GM23338 (cell line): ENCODE results near the gene UBASH3B. TPM values are rescaled to one million over a fixed set of nuclear protein-coding genes. Genes with fewer than 3 reads are reported as not detected.
"Not testable (repeated sequence)": the region's sequence is repeated elsewhere in the genome, so short reads cannot be mapped to it uniquely, and the experiment has no call there.

ENCODE experiments used
- ATAC-seq: fragments of 200-7000 bp; cut with Tn5 transposase; 3 replicates; pipeline ENCODE4 v1.9.1; 2020
- DNase-seq: peaks from one replicate; pipeline ENCODE4 v3.0.0-alpha.2; 2015; ENCODE audit warnings: low spot score
- H2AFZ ChIP-seq: fragments of 200-600 bp; sonication (generic); 2 replicates; pipeline ENCODE4 v1.8.0; 2016; ENCODE audit warnings: antibody characterized with exemption, mild to moderate bottlenecking, moderate library complexity
- H3F3A ChIP-seq: fragments of 200-600 bp; sonication (generic); replicated peaks from 2 replicates; pipeline ENCODE4 v1.8.0; 2017; ENCODE audit warnings: antibody characterized with exemption, mixed run types, low read depth
- H3K27ac ChIP-seq: fragments of 200-600 bp; sonication (generic); 2 replicates; pipeline ENCODE4 v1.6.1; 2016; ENCODE audit warnings: low read depth
- H3K27me3 ChIP-seq: fragments of 200-600 bp; sonication (generic); 2 replicates; pipeline ENCODE4 v1.8.0; 2016; ENCODE audit warnings: mild to moderate bottlenecking, mixed run types, moderate library complexity; ENCODE audit not compliant: insufficient read depth
- H3K36me3 ChIP-seq: fragments of 200-600 bp; sonication (generic); 2 replicates; pipeline ENCODE4 v1.8.0; 2016; ENCODE audit warnings: mild to moderate bottlenecking; ENCODE audit not compliant: insufficient read depth
- H3K4me1 ChIP-seq: fragments of 200-600 bp; sonication (generic); 2 replicates; pipeline ENCODE4 v1.8.0; 2016; ENCODE audit warnings: mild to moderate bottlenecking, moderate library complexity; ENCODE audit not compliant: insufficient read depth
- H3K4me2 ChIP-seq: fragments of 200-600 bp; sonication (generic); 2 replicates; pipeline ENCODE4 v1.7.1; 2017; ENCODE audit warnings: mixed run types
- H3K4me3 ChIP-seq: fragments of 200-600 bp; sonication (generic); 2 replicates; pipeline ENCODE4 v1.6.1; 2016; ENCODE audit warnings: mixed run types
- H3K79me2 ChIP-seq: fragments of 200-600 bp; sonication (generic); replicated peaks from 2 replicates; pipeline ENCODE4 v1.8.0; 2017; ENCODE audit warnings: mild to moderate bottlenecking; ENCODE audit not compliant: insufficient read depth
- H3K9me2 ChIP-seq: fragments of 200-600 bp; sonication (generic); 2 replicates; pipeline ENCODE4 v1.8.0; 2017; ENCODE audit not compliant: insufficient read depth
- H4K20me1 ChIP-seq: fragments of 200-600 bp; sonication (generic); replicated peaks from 2 replicates; pipeline ENCODE4 v1.8.0; 2017; ENCODE audit warnings: mild to moderate bottlenecking; ENCODE audit not compliant: insufficient read depth
- H3K27ac Mint-ChIP-seq: 2 replicates; pipeline ENCODE4 v1.8.0; 2020; ENCODE audit warnings: inconsistent platforms, mild to moderate bottlenecking, moderate library complexity, mixed read lengths
- H3K27me3 Mint-ChIP-seq: 3 replicates; pipeline ENCODE4 v1.8.0; 2022; ENCODE audit warnings: low read depth, mild to moderate bottlenecking, moderate library complexity, mixed read lengths, inconsistent platforms; ENCODE audit not compliant: insufficient read depth, poor library complexity
- H3K36me3 Mint-ChIP-seq: 3 replicates; pipeline ENCODE4 v1.8.0; 2021; ENCODE audit warnings: low read depth, mild to moderate bottlenecking, inconsistent platforms, moderate library complexity, mixed read lengths
- H3K4me1 Mint-ChIP-seq: 3 replicates; pipeline ENCODE4 v1.8.0; 2020; ENCODE audit warnings: mild to moderate bottlenecking, inconsistent platforms, mixed read lengths
- H3K4me3 Mint-ChIP-seq: 3 replicates; pipeline ENCODE4 v1.8.0; 2021; ENCODE audit warnings: moderate library complexity, mild to moderate bottlenecking, inconsistent platforms, mixed read lengths
- H3K9me3 Mint-ChIP-seq: 3 replicates; pipeline ENCODE4 v1.8.0; 2020; ENCODE audit warnings: moderate library complexity, mild to moderate bottlenecking, inconsistent platforms, mixed read lengths
- CREB1 ChIP-seq: fragments of 250-450 bp; sonication (Bioruptor Pico); IDR thresholded peaks from 2 replicates; pipeline ENCODE4 v1.5.0; 2020; ENCODE audit warnings: low read depth, mild to moderate bottlenecking, moderate library complexity
- EZH2 ChIP-seq: fragments of 200-600 bp; sonication (generic); IDR thresholded peaks from one replicate; pipeline ENCODE4 v1.8.0; 2017; ENCODE audit warnings: antibody characterized with exemption, mild to moderate bottlenecking, low read depth; ENCODE audit not compliant: unreplicated experiment
- NANOG ChIP-seq: IDR thresholded peaks from 2 replicates; pipeline ENCODE4 v1.6.1; 2016; ENCODE audit warnings: antibody characterized with exemption, borderline replicate concordance
- POLR2AphosphoS5 ChIP-seq: IDR thresholded peaks from 2 replicates; pipeline ENCODE4 v1.6.1; 2016; ENCODE audit warnings: antibody characterized with exemption, low read depth
- REST ChIP-seq: IDR thresholded peaks from one replicate; pipeline ENCODE4 v1.6.1; 2018; ENCODE audit warnings: antibody characterized with exemption; ENCODE audit not compliant: unreplicated experiment
- STAT1 ChIP-seq: IDR thresholded peaks from one replicate; pipeline ENCODE4 v1.6.1; 2016; ENCODE audit warnings: antibody characterized with exemption; ENCODE audit not compliant: unreplicated experiment
- ZNF331 ChIP-seq: fragments of 250-450 bp; sonication (Bioruptor Pico); IDR thresholded peaks from 2 replicates; pipeline ENCODE4 v1.5.0; 2020; ENCODE audit warnings: low read depth, mild to moderate bottlenecking, moderate library complexity
- long read RNA-seq: library from polyadenylated mRNA; unstranded; transcript quantifications from one replicate; pipeline ENCODE4 v2.0.0, GENCODE V29; 2020; ENCODE audit not compliant: unreplicated experiment
- polyA plus RNA-seq: library from polyadenylated mRNA; unstranded; fragments of >200 nt; fragmentation: Nextera tagmentation; extraction: Ambion mirVana; gene quantifications from 2 replicates; pipeline ENCODE4 v1.2.1, GENCODE V29; 2016
- total RNA-seq: library from RNA; depleted of rRNA; stranded (reverse); fragments of >200 nt; shearing (Covaris generic); gene quantifications from 2 replicates; pipeline ENCODE4 v1.2.3, GENCODE V29; 2014; rRNA removed
- TF ChIP-seq, protein P1 (sequence below): IDR thresholded peaks from 2 replicates; pipeline ENCODE4 v1.6.1; 2016; ENCODE audit warnings: antibody characterized with exemption

The UBASH3B gene
- total RNA-seq (12.0 and 17.2 TPM in 2 replicates), polyA plus RNA-seq (2.1 and 2.6 TPM in 2 replicates)
- long read RNA-seq, full-length matches to known transcripts, result 1 of 3 reads
- long read RNA-seq, partial matches to known transcripts, result 2 of 3 reads
- long read RNA-seq, other reads (novel, unspliced or antisense), result 0 of 3 reads

DNA sequence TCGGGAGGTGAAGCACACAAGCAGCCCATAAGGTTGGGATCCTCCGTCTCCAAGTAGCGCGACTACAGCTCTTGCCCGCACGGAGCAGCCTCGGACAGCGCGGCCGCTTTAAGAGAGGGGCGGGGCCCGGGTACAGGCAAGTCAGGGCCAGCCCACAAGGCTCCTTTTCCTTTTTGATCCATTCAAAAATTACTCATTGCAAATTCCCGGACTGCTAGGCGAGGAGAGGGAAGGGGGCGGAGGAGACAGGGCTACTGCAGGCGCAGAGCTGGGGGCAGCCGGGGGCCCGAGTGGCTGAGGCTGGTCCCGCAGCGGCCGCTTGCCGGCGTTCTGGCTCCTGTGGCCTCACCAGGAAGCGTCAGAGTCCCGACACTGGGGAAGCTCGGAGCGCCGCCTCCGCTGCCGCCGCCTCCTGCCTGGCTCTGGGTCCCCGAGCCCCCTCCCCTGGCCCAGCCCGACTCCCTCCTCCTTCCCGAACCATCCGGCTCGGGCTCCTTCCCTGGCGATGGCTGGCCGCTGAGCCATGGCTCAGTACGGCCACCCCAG lies at the start of gene UBASH3B:
TSS of gene UBASH3B (plus strand) at position 196 of the 546 bp plus-strand sequence. CDS start at position 524, 328 bp downstream.
- peak within 1 kb of the TSS; percentile 84; the same call in 1 of the 2 replicates for H3K27ac Mint-ChIP-seq
- peaks cover 32% of the 10 kb centered on the region for H3K27me3 Mint-ChIP-seq
- Histone ChIP-seq H3K27ac (0 out of 2 replicates have a peak within 1 kb of the TSS, but pooled peaks have one; percentile 50), H3F3A (no peaks in the 10 kb centered on the region), H4K20me1 (no peaks in the 10 kb centered on the region), H2AFZ (peak within 1 kb of the TSS; percentile 97), H3K9me2 (no peaks in the 10 kb centered on the region), H3K79me2 (peaks cover 14% of the 10 kb centered on the region; the same call in 1 of the 2 replicates), H3K4me3 (peak within 1 kb of the TSS; percentile 93), H3K36me3 (no peaks in the 10 kb centered on the region), H3K4me2 (peak within 1 kb of the TSS; percentile 94), H3K4me1 (peaks cover 5% of the 10 kb centered on the region; the same call in 1 of the 2 replicates), H3K27me3 (peaks cover 33% of the 10 kb centered on the region)
- peak within 1 kb of the TSS; percentile 95 for H3K4me3 Mint-ChIP-seq
- ATAC-seq, result peak; percentile 86
- H3K9me3 Mint-ChIP-seq, result peaks cover 4% of the 10 kb centered on the region; the same call in 2 of the 3 replicates
- peak; percentile 60; the same call in 1 of the 2 replicates for TF ChIP-seq POLR2AphosphoS5
- TF ChIP-seq, protein P1, sequence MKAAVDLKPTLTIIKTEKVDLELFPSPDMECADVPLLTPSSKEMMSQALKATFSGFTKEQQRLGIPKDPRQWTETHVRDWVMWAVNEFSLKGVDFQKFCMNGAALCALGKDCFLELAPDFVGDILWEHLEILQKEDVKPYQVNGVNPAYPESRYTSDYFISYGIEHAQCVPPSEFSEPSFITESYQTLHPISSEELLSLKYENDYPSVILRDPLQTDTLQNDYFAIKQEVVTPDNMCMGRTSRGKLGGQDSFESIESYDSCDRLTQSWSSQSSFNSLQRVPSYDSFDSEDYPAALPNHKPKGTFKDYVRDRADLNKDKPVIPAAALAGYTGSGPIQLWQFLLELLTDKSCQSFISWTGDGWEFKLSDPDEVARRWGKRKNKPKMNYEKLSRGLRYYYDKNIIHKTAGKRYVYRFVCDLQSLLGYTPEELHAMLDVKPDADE, result peak; percentile 23; the same call in 1 of the 2 replicates
- no peak for TF ChIP-seq EZH2
- H3K4me1 Mint-ChIP-seq, result peaks cover 10% of the 10 kb centered on the region
- peak; percentile 95 for DNase-seq
- 0 out of 3 replicates have a peak, but pooled peaks cover 3% of the 10 kb centered on the region for H3K36me3 Mint-ChIP-seq

DNA sequence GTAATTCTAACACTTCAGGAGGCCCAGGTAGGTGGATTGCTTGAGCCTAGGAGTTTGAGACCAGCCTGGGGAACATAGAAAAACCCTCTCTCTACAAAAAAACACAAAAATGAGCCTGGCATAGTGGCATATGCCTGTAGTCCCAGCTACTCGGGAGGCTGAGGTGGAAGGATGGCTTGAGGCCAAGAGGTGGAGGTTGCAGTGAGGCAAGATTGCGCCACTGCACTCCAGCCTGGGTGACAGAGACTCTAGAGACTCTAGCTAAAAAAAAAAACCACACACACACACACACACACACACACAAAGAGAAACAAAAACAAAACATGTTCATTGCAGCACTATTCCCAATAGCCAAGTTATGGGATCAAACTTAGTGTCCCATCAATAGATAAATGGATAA lies 48.4 kb upstream of the UBASH3B start:
- not testable (repeated sequence) for H3K4me3 Mint-ChIP-seq, H3K36me3 Mint-ChIP-seq, H3K27ac ChIP-seq, H3K27ac Mint-ChIP-seq, H3K9me3 Mint-ChIP-seq, H3K36me3 ChIP-seq, H2AFZ ChIP-seq, H3K27me3 ChIP-seq, H3K4me3 ChIP-seq, H3F3A ChIP-seq, H4K20me1 ChIP-seq, ATAC-seq, H3K4me2 ChIP-seq, H3K9me2 ChIP-seq, H3K4me1 ChIP-seq, H3K79me2 ChIP-seq, DNase-seq, H3K27me3 Mint-ChIP-seq, H3K4me1 Mint-ChIP-seq

- peaks cover 3% of the 10 kb centered on the region for H3K27me3 Mint-ChIP-seq
- no peaks in the 10 kb centered on the region for H3K79me2 ChIP-seq
- H3K27ac ChIP-seq, result no peak overlapping the region
- no peak overlapping the region for H3K4me2 ChIP-seq
- DNase-seq (no peak), ATAC-seq (no peak)
- H3K9me3 Mint-ChIP-seq, result no peaks in the 10 kb centered on the region
- no peaks in the 10 kb centered on the region; the same call in 2 of the 3 replicates for H3K36me3 Mint-ChIP-seq
- TF ChIP-seq CREB1, result no peak
- TF ChIP-seq STAT1, result no peak
- TF ChIP-seq REST, result no peak
- TF ChIP-seq ZNF331 (CRISPR knock-in tag), result no peak
- no peak for TF ChIP-seq NANOG
- H3K4me1 Mint-ChIP-seq, result no peaks in the 10 kb centered on the region; the same call in 2 of the 3 replicates
- H4K20me1 ChIP-seq, result no peaks in the 10 kb centered on the region
- no peak overlapping the region for H3K27ac Mint-ChIP-seq
- no peaks in the 10 kb centered on the region for H3K36me3 ChIP-seq
- H3K4me3 Mint-ChIP-seq, result no peak overlapping the region
- no peak overlapping the region for H3K4me3 ChIP-seq
- no peaks in the 10 kb centered on the region for H3K4me1 ChIP-seq
- no peak overlapping the region for H2AFZ ChIP-seq
- no peaks in the 10 kb centered on the region for H3F3A ChIP-seq
- H3K27me3 ChIP-seq, result no peaks in the 10 kb centered on the region
- H3K9me2 ChIP-seq, result no peaks in the 10 kb centered on the region; the same call in 1 of the 2 replicates
Observed at GRCh38 chr11:122612123-122612824, 43.2 kb upstream of the UBASH3B start.
